ENCODE results near the gene CNTN5. TPM values are rescaled to one million over a fixed set of nuclear protein-coding genes. Genes with fewer than 3 reads are reported as not detected.

CNTN5 gene
- total RNA-seq, result not detected in 2 replicates

DNA sequence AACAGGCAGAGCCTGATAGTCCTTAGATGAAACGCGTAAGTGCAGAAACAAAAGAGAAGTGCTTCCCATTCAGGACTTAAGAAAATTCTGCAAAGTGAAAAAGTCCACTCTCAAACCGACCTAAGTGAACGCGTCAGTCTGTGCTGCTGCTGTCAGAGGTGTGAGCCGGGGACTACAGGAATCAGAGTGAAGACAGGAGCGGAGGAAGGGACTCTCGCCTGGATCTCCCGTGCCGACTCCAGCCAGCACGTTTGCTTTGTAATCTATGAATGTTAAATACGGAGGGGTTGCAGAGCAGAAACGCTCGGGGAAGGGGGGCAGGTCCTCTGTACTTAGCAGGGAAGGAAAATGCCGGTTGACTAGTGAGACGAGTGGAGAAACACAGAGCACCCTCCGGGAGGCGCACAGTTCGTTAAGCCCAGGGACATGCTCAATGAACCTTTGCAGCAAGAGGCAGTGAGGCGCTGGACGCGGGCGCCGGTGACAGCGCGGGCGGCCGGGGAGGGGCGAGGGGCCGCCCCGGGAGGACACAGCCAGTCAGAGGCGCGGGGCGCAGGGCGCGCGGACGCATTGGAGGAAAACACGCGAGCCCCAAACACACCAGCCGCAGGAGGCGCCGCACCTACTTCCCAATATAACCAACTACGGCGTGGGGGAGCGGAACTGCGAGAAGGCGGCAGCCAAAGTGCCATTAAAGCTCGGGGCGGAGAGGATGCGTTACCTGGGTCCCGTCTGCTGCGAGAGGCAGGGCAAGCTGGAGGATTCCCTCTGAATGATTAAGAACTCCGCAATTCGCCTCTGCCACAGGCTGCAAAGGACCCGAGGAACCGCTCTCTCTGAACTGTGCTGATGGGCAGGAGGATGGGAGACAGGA is at the start of gene CNTN5:
TSS of gene CNTN5 (plus strand) at position 598 of the 874 bp plus-strand sequence.

